HEK293T (cell line): ENCODE measurements around the gene GALM.

Experiments
- BHLHE40 ChIP-seq: fragments of 450-650 bp; IDR thresholded peaks from 2 replicates; pipeline ENCODE4 v1.6.1; 2016; ENCODE audit warnings: mild to moderate bottlenecking, moderate library complexity, borderline replicate concordance
- FOXM1 ChIP-seq: fragments of 450-650 bp; IDR thresholded peaks from 2 replicates; pipeline ENCODE4 v1.6.1; 2017; ENCODE audit warnings: mild to moderate bottlenecking, borderline replicate concordance
- L3MBTL2 ChIP-seq: fragments of 450-650 bp; conservative IDR thresholded peaks from 2 replicates; pipeline ENCODE4 v1.6.1; 2016; ENCODE audit warnings: mild to moderate bottlenecking
- SP1 ChIP-seq: fragments of 450-650 bp; IDR thresholded peaks from 2 replicates; pipeline ENCODE4 v1.6.1; 2017
- TARDBP ChIP-seq: fragments of 450-650 bp; IDR thresholded peaks from 2 replicates; pipeline ENCODE4 v1.6.1; 2016

- TF ChIP-seq BHLHE40: no peak
- no peak for TF ChIP-seq L3MBTL2
- TF ChIP-seq TARDBP: no peak
- TF ChIP-seq FOXM1: no peak
- TF ChIP-seq SP1: no peak
Observed at GRCh38 chr2:38712413-38712812, 46.5 kb downstream of the GALM start.
